Fibroblast of lung (primary cell): ENCODE data around the gene OR6T1. TPM values are rescaled to one million over a fixed set of nuclear protein-coding genes. Genes with fewer than 3 reads are reported as not detected.

ENCODE experiments used
- DNase-seq, 2 donors: peaks; one replicate each; pipeline versions ENCODE4 v3.0.0 to v3.0.0-alpha.2; 2010; ENCODE audit warnings: low read depth in 2 of 2
- H2AFZ ChIP-seq: 2 replicates; pipeline ENCODE4 v1.5.1; 2012; ENCODE audit warnings: low read length, control low read depth, inconsistent platforms
- H3K27ac ChIP-seq: 2 replicates; pipeline ENCODE4 v1.5.1; 2011; ENCODE audit warnings: low read length, control low read depth; ENCODE audit not compliant: insufficient read depth
- H3K27me3 ChIP-seq: 2 replicates; pipeline ENCODE4 v1.5.1; 2011; ENCODE audit warnings: mild to moderate bottlenecking, low read length; ENCODE audit not compliant: control insufficient read depth, insufficient read depth
- H3K36me3 ChIP-seq: 2 replicates; pipeline ENCODE4 v1.5.1; 2011; ENCODE audit warnings: low read length; ENCODE audit not compliant: control insufficient read depth, insufficient read depth
- H3K4me1 ChIP-seq: 2 replicates; pipeline ENCODE4 v1.5.1; 2011; ENCODE audit warnings: low read length; ENCODE audit not compliant: control insufficient read depth, insufficient read depth; ENCODE audit errors: extremely low read depth
- H3K4me2 ChIP-seq: 2 replicates; pipeline ENCODE4 v1.5.1; 2011; ENCODE audit warnings: low read length, control low read depth; ENCODE audit not compliant: insufficient read depth; ENCODE audit errors: extremely low read depth
- H3K4me3 ChIP-seq, 4 experiments: fragments of 200-600 bp in 1 of 4; sonication (generic) in 1 of 4; replicated peaks in 1 of 4; 2 replicates each; pipeline ENCODE4 v1.5.1; 2011 to 2016; ENCODE audit warnings: low read length in 4 of 4, low read depth in 3 of 4, mild to moderate bottlenecking in 3 of 4, control low read depth in 2 of 4, inconsistent platforms in 1 of 4, mixed read lengths in 1 of 4; ENCODE audit not compliant: insufficient read depth in 1 of 4; ENCODE audit errors: control extremely low read depth in 1 of 4
- H3K79me2 ChIP-seq: 2 replicates; pipeline ENCODE4 v1.5.1; 2012; ENCODE audit warnings: mild to moderate bottlenecking, low read length, inconsistent platforms; ENCODE audit not compliant: control insufficient read depth, insufficient read depth
- H3K9ac ChIP-seq: 2 replicates; pipeline ENCODE4 v1.5.1; 2011; ENCODE audit warnings: mild to moderate bottlenecking, low read length, control low read depth; ENCODE audit not compliant: insufficient read depth
- H3K9me3 ChIP-seq: 2 replicates; pipeline ENCODE4 v1.5.1; 2012; ENCODE audit warnings: low read depth, low read length; ENCODE audit not compliant: control insufficient read depth, insufficient read depth
- H4K20me1 ChIP-seq: 2 replicates; pipeline ENCODE4 v1.5.1; 2011; ENCODE audit warnings: low read length; ENCODE audit not compliant: control insufficient read depth, insufficient read depth; ENCODE audit errors: extremely low read depth
- CTCF ChIP-seq, 2 donors: IDR thresholded peaks in 1 of 2; conservative IDR thresholded peaks in 1 of 2; 1 replicate in 1 of 2; 2 replicates in 1 of 2; pipeline ENCODE4 v1.5.1; 2011 to 2012; ENCODE audit warnings: low read length in 2 of 2, control low read depth in 1 of 2, inconsistent platforms in 1 of 2, low read depth in 1 of 2, mild to moderate bottlenecking in 1 of 2
- EZH2 ChIP-seq: IDR thresholded peaks from 2 replicates; pipeline ENCODE4 v1.5.1; 2012; ENCODE audit warnings: low read length, control low read depth, mild to moderate bottlenecking; ENCODE audit errors: missing control alignments
- polyA plus RNA-seq, 2 donors: library from polyadenylated mRNA; depleted of rRNA in 1 of 2; stranded (reverse) in 1 of 2; unstranded in 1 of 2; fragments of >200 nt; gene quantifications; 2 replicates each; pipeline ENCODE4 v1.2.1, GENCODE V29; 2011 to 2012; ENCODE audit warnings: missing spikeins in 1 of 2
- total RNA-seq: library from RNA; depleted of rRNA; stranded (reverse); fragments of >200 nt; gene quantifications from 2 replicates; pipeline ENCODE4 v1.2.1, GENCODE V29; 2014

The OR6T1 gene
- total and polyA plus RNA-seq, 2 donors (not counting 1 experiment from before 2014, with no cell fraction given): not detected

GRCh38 chr11:123945132-123945531 lies 1.5 kb upstream of the OR6T1 start:
- Histone ChIP-seq H4K20me1 (no peaks in the 10 kb centered on the region), H3K4me1 (no peaks in the 10 kb centered on the region), H2AFZ (no peak overlapping the region), H3K4me3 (no peak overlapping the region), H3K27me3 (no peaks in the 10 kb centered on the region), H3K27ac (no peak overlapping the region), H3K9me3 (no peaks in the 10 kb centered on the region), H3K79me2 (no peaks in the 10 kb centered on the region), H3K36me3 (no peaks in the 10 kb centered on the region), H3K9ac (no peak overlapping the region), H3K4me2 (no peak overlapping the region)
- TF ChIP-seq EZH2 (no peak), CTCF (conservative IDR thresholded peaks at IDR 0.05 in 1 of 2, IDR thresholded peaks at IDR 0.05 in 1 of 2; ENCODE audit: low read depth in 1 of 2, low read length in 2 of 2) (no peak)
- DNase-seq: no peak

GRCh38 chr11:123942413-123942812 lies 1.2 kb downstream of the OR6T1 start:
- TF ChIP-seq EZH2: no peak
- TF ChIP-seq CTCF (conservative IDR thresholded peaks at IDR 0.05 in 1 of 2, IDR thresholded peaks at IDR 0.05 in 1 of 2; ENCODE audit: low read depth in 1 of 2, low read length in 2 of 2): no peak

GRCh38 chr11:123939317-123939716 lies 4.3 kb downstream of the OR6T1 start, which contains the start of gene OR4D5:
Gene OR4D5, plus strand, starts transcription at chr11:123939617. Its CDS starts 0 bp downstream, at chr11:123939617.
- H4K20me1 ChIP-seq: no peaks in the 10 kb centered on the region
- DNase-seq: no peak
- H3K4me3 ChIP-seq: no peak within 1 kb of the TSS
- H3K4me1 ChIP-seq: no peaks in the 10 kb centered on the region
- no peaks in the 10 kb centered on the region for H3K36me3 ChIP-seq
- no peaks in the 10 kb centered on the region for H3K79me2 ChIP-seq
- H3K4me2 ChIP-seq: no peak within 1 kb of the TSS
- no peak within 1 kb of the TSS for H2AFZ ChIP-seq
- H3K27me3 ChIP-seq: no peaks in the 10 kb centered on the region
- H3K27ac ChIP-seq: no peak within 1 kb of the TSS
- no peak for TF ChIP-seq CTCF (conservative IDR thresholded peaks at IDR 0.05 in 1 of 2, IDR thresholded peaks at IDR 0.05 in 1 of 2; ENCODE audit: low read depth in 1 of 2, low read length in 2 of 2)
- TF ChIP-seq EZH2: no peak
- no peak within 1 kb of the TSS for H3K9ac ChIP-seq
- no peaks in the 10 kb centered on the region for H3K9me3 ChIP-seq

More at GRCh38 chr11:123942413-123942812, 1.2 kb downstream of the OR6T1 start:
- Histone ChIP-seq H4K20me1 (no peaks in the 10 kb centered on the region), H3K4me2 (no peak overlapping the region), H3K9me3 (no peaks in the 10 kb centered on the region), H3K4me1 (no peaks in the 10 kb centered on the region), H3K27ac (no peak overlapping the region), H2AFZ (no peak overlapping the region), H3K9ac (no peak overlapping the region), H3K79me2 (no peaks in the 10 kb centered on the region), H3K27me3 (no peaks in the 10 kb centered on the region), H3K4me3 (no peak overlapping the region), H3K36me3 (no peaks in the 10 kb centered on the region)
- DNase-seq: no peak
